ENCODE data around the gene NPM1.
"Not testable (repeated sequence)": the region's sequence is repeated elsewhere in the genome, so short reads cannot be mapped to it uniquely, and the experiment has no call there.

NPM1 gene

DNA sequence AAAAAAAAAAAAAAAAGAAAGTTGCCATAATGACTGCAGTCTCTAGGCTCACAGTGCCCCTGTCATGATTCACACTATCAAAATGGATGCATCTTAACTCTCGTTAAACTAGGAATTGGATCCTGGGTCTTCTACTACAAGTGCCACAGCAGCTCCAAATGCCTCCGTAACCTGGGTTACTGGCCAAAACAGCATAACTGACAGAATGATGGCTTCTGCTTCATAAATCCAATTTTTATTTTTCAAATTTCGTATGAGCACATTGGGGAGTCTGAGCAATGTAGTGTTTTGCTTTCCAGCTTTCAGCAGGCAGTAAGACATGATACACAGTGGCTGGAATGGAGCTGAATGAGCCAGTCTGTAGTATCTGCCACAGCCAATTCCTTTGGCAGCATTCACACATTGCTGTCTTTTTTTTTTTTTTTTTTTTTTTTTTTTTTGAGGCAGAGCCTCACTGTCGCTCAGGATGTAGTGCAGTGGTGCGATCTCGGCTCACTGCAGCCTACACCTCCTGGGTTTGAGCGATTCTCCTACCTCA is 36.0 kb upstream of the NPM1 start:
- CTCF ChIA-PET: interaction anchor here (0.5 to 1.2 kb wide), 3 partner anchors 11 to 144 kb away, joined by 4 to 6 read pairs (median 4); no protein-coding TSS in a partner anchor
- no peak for DNase-seq (ENCODE audit: extremely low spot score)
- POLR2A ChIA-PET: no interaction called here
- TF ChIP-seq ZNF384 (IDR thresholded peaks at IDR 0.05) (no peak), FOXK2 (IDR thresholded peaks at IDR 0.05) (no peak), ELF4 (IDR thresholded peaks at IDR 0.05) (no peak), BHLHE40 (IDR thresholded peaks at IDR 0.05; ENCODE audit: borderline replicate concordance) (no peak), SP1 (IDR thresholded peaks at IDR 0.05) (no peak), L3MBTL2 (conservative IDR thresholded peaks at IDR 0.05) (no peak), FOXM1 (IDR thresholded peaks at IDR 0.05; ENCODE audit: borderline replicate concordance) (no peak), FOXA1 (IDR thresholded peaks at IDR 0.05) (no peak), HDGF (IDR thresholded peaks at IDR 0.05; ENCODE audit: borderline replicate concordance) (no peak)
- TF ChIP-seq, protein P1, sequence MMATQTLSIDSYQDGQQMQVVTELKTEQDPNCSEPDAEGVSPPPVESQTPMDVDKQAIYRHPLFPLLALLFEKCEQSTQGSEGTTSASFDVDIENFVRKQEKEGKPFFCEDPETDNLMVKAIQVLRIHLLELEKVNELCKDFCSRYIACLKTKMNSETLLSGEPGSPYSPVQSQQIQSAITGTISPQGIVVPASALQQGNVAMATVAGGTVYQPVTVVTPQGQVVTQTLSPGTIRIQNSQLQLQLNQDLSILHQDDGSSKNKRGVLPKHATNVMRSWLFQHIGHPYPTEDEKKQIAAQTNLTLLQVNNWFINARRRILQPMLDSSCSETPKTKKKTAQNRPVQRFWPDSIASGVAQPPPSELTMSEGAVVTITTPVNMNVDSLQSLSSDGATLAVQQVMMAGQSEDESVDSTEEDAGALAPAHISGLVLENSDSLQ (IDR thresholded peaks at IDR 0.05): no peak

DNA sequence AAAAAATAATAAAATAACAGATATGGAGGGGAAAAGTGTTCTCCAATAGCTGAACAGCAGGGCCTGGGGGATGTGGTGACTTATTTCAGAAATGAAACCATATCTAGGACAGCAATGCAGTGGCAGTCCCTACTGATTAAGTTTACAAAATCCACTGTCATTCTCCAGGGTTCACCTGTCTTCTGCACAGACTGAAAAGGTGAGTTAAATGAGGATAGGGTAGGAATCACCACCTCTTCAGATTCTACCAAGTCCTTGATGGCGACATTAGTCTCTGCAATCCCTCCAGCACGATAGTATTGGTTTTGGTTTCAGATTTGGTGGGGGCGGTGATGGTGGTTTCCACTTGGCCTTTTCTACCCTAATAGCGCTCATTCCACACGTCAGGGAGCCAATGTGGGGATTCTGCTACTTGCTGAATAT is 32.3 kb upstream of the NPM1 start:
- ChIA-PET POLR2A (no interaction called here), CTCF (no interaction called here)
- TF ChIP-seq SP1 (IDR thresholded peaks at IDR 0.05): no peak
- TF ChIP-seq SUZ12 (IDR thresholded peaks at IDR 0.05): no peak
- no peak for TF ChIP-seq BHLHE40 (IDR thresholded peaks at IDR 0.05; ENCODE audit: borderline replicate concordance)
- no peak for TF ChIP-seq L3MBTL2 (conservative IDR thresholded peaks at IDR 0.05)
- TF ChIP-seq, protein P1 (IDR thresholded peaks at IDR 0.05): no peak
- no peak for TF ChIP-seq FOXM1 (IDR thresholded peaks at IDR 0.05; ENCODE audit: borderline replicate concordance)
- TF ChIP-seq ARNT (IDR thresholded peaks at IDR 0.05): no peak
- TF ChIP-seq FOXK2 (IDR thresholded peaks at IDR 0.05): no peak
- TF ChIP-seq HDGF (IDR thresholded peaks at IDR 0.05; ENCODE audit: borderline replicate concordance): no peak
- no peak for DNase-seq (ENCODE audit: extremely low spot score)

DNA sequence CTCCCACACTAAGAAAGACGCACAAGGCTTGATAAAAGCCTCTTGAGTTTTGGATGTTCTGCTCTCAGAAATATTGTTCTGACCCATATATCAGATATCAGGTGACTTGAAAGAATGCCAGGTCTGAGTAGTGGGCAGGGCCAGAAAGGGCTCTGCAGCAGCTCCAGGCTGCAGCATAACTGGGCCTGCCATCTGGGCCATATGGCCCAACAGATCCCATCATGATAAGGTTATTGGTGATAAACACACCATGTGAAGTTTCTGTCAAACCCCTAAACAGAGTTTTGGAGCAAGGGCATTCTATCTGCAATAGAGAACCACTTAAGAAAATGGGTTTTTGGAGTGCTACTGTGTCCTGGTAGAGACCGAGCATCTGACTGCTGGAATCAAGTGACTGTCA is 29.8 kb upstream of the NPM1 start:
- ChIA-PET CTCF (interaction anchor here (1.2 kb wide), 1 partner anchor 9 kb away, joined by 3 read pairs; no protein-coding TSS in a partner anchor), POLR2A (no interaction called here)
- DNase-seq (ENCODE audit: extremely low spot score): no peak
- no peak for TF ChIP-seq FOXK2 (IDR thresholded peaks at IDR 0.05)
- TF ChIP-seq SUZ12 (IDR thresholded peaks at IDR 0.05): no peak
- TF ChIP-seq BHLHE40 (IDR thresholded peaks at IDR 0.05; ENCODE audit: borderline replicate concordance): no peak
- TF ChIP-seq ZNF384 (IDR thresholded peaks at IDR 0.05): no peak
- no peak for TF ChIP-seq LEF1 (IDR thresholded peaks at IDR 0.05; ENCODE audit: borderline replicate concordance)
- TF ChIP-seq FOXA1 (IDR thresholded peaks at IDR 0.05): no peak
- no peak for TF ChIP-seq SP1 (IDR thresholded peaks at IDR 0.05)
- no peak for TF ChIP-seq FOXM1 (IDR thresholded peaks at IDR 0.05; ENCODE audit: borderline replicate concordance)
- TF ChIP-seq NFRKB (IDR thresholded peaks at IDR 0.05): no peak
- no peak for TF ChIP-seq ELF4 (IDR thresholded peaks at IDR 0.05)
- no peak for TF ChIP-seq TARDBP (IDR thresholded peaks at IDR 0.05)
- TF ChIP-seq ARNT (IDR thresholded peaks at IDR 0.05): no peak
- TF ChIP-seq HDGF (IDR thresholded peaks at IDR 0.05; ENCODE audit: borderline replicate concordance): no peak
- TF ChIP-seq, protein P1 (IDR thresholded peaks at IDR 0.05): no peak
- TF ChIP-seq L3MBTL2 (conservative IDR thresholded peaks at IDR 0.05): no peak
- no peak for TF ChIP-seq CTBP1 (IDR thresholded peaks at IDR 0.05; ENCODE audit: borderline replicate concordance)

DNA sequence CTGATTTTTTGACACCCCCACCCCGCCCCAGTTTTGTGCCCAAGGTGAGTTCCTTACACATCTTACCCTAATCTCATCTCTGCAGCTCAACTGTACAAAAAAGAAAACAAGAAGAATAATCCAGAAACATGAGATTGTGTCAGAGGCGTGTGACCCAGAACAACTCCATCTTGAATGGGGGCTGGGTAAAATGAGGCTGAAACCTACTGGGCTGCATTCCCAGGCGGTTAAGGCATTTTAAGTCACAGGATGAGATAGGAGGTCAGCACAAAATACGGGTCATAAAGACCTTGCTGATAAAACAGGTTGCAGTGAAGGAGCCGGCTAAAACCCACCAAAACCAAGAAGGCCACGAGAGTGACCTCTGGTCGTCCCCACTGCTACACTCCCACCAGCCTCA is 26.5 kb upstream of the NPM1 start:
- POLR2A ChIA-PET; DNase-seq (ENCODE audit: extremely low spot score): not testable (repeated sequence)
- CTCF ChIA-PET: interaction anchor here (0.6 kb wide), 1 partner anchor 27 kb away, joined by 4 read pairs; no protein-coding TSS in a partner anchor

DNA sequence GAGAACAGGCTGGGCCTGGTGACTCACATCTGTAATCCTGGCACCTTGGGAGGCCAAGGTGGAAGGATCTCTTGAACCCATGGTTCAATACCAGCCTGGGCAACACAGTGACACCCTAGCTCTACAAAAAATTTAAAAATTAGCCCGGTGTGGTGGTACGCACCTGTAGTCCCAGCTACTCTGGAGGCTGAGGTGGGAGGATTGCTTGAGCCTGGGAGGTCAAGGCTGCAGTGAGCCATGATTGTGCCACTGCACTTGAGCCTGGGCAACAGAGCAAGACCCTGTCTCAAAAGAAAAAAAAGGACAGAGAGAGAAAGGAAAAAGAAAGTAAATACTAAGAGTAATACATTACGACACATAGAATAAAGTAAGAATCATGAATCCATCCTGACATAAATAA is 24.4 kb upstream of the NPM1 start:
- CTCF ChIA-PET; DNase-seq (ENCODE audit: extremely low spot score); POLR2A ChIA-PET: not testable (repeated sequence)

DNA sequence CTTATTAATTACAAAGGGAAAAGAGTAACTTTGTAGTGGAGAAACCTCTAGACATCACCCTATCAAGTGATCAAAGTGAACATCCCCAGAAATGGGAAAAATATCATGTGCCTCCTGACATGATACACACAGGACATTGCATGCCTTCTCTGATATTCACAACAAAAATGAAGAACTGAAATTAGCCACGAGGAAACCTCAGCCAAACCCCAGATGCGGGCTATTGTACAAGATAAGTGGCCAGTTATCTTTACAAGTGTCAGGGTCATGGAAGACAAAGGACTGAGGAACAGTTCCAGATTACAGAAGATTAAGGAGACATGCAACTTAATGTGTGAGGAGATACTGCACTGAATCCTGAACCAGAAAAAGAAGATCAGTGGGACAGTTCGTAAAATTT is 23.8 kb upstream of the NPM1 start:
- POLR2A ChIA-PET: no interaction called here
- CTCF ChIA-PET: no interaction called here
- TF ChIP-seq LEF1 (IDR thresholded peaks at IDR 0.05; ENCODE audit: borderline replicate concordance) (no peak), NFRKB (IDR thresholded peaks at IDR 0.05) (no peak), L3MBTL2 (conservative IDR thresholded peaks at IDR 0.05) (no peak), FOXK2 (IDR thresholded peaks at IDR 0.05) (no peak), ZNF384 (IDR thresholded peaks at IDR 0.05) (no peak), ARNT (IDR thresholded peaks at IDR 0.05) (no peak), TARDBP (IDR thresholded peaks at IDR 0.05) (no peak), CTBP1 (IDR thresholded peaks at IDR 0.05; ENCODE audit: borderline replicate concordance) (no peak), SP1 (IDR thresholded peaks at IDR 0.05) (no peak), FOXA1 (IDR thresholded peaks at IDR 0.05) (no peak), BHLHE40 (IDR thresholded peaks at IDR 0.05; ENCODE audit: borderline replicate concordance) (no peak), HDGF (IDR thresholded peaks at IDR 0.05; ENCODE audit: borderline replicate concordance) (no peak), FOXM1 (IDR thresholded peaks at IDR 0.05; ENCODE audit: borderline replicate concordance) (no peak), SUZ12 (IDR thresholded peaks at IDR 0.05) (no peak), ELF4 (IDR thresholded peaks at IDR 0.05) (no peak)
- TF ChIP-seq, protein P1 (IDR thresholded peaks at IDR 0.05): no peak
- no peak for DNase-seq (ENCODE audit: extremely low spot score)
